ENCODE results near the gene AOPEP.

AOPEP gene

GRCh38 chr9:95101326-95101725, 374.8 kb downstream of the AOPEP start:
- H3K4me3 ChIP-seq (ENCODE audit: low read length in 2 of 2): no peak overlapping the region
- H3K36me3 ChIP-seq (ENCODE audit: control insufficient read depth in 2 of 2, insufficient read depth in 2 of 2, low read length in 2 of 2): peaks cover 11 to 13% of the 10 kb centered on the region in 2 donors
- peaks cover 66% of the 10 kb centered on the region for H3K4me1 ChIP-seq (ENCODE audit: control insufficient read depth, insufficient read depth, low read length)
- H3K9me3 ChIP-seq (ENCODE audit: control insufficient read depth in 2 of 2, low read length in 2 of 2): peaks cover 0 to 3% of the 10 kb centered on the region in 2 donors
- H3K9ac ChIP-seq (ENCODE audit: low read length in 2 of 2): no peak overlapping the region
- peak overlapping the region; percentile 71 for H3K27ac ChIP-seq (ENCODE audit: low read length)
- H3K27me3 ChIP-seq (ENCODE audit: control insufficient read depth in 1 of 2, insufficient read depth in 2 of 2, low read length in 2 of 2): no peaks in the 10 kb centered on the region

- Histone ChIP-seq H3K9me3 (ENCODE audit: control insufficient read depth in 2 of 2, low read length in 2 of 2) (peaks cover 0 to 3% of the 10 kb centered on the region in 2 donors), H3K4me1 (ENCODE audit: control insufficient read depth, insufficient read depth, low read length) (peaks cover 70% of the 10 kb centered on the region), H3K9ac (ENCODE audit: low read length in 2 of 2) (peak overlapping the region in 1 of 2 donors; percentile 21), H3K4me3 (ENCODE audit: low read length in 2 of 2) (no peak overlapping the region), H3K27ac (ENCODE audit: low read length) (peak overlapping the region; percentile 71), H3K27me3 (ENCODE audit: control insufficient read depth in 1 of 2, insufficient read depth in 2 of 2, low read length in 2 of 2) (no peaks in the 10 kb centered on the region), H3K36me3 (ENCODE audit: control insufficient read depth in 2 of 2, insufficient read depth in 2 of 2, low read length in 2 of 2) (peaks cover 7 to 16% of the 10 kb centered on the region in 2 donors)
Observed at GRCh38 chr9:95102001-95102433, 375.5 kb downstream of the AOPEP start.

GRCh38 chr9:95102572-95102971, 376.1 kb downstream of the AOPEP start:
- peaks cover 68% of the 10 kb centered on the region for H3K4me1 ChIP-seq (ENCODE audit: control insufficient read depth, insufficient read depth, low read length)

GRCh38 chr9:95103281-95103771, 376.8 kb downstream of the AOPEP start:
- no peaks in the 10 kb centered on the region for H3K9me3 ChIP-seq (ENCODE audit: control insufficient read depth in 2 of 2, low read length in 2 of 2)
- H3K4me1 ChIP-seq (ENCODE audit: control insufficient read depth, insufficient read depth, low read length): peaks cover 67% of the 10 kb centered on the region
- H3K9ac ChIP-seq (ENCODE audit: low read length in 2 of 2): no peak overlapping the region
- peaks cover 8 to 14% of the 10 kb centered on the region in 2 donors for H3K36me3 ChIP-seq (ENCODE audit: control insufficient read depth in 2 of 2, insufficient read depth in 2 of 2, low read length in 2 of 2)
- peak overlapping the region in 1 of 2 donors; percentile 15 for H3K4me3 ChIP-seq (ENCODE audit: low read length in 2 of 2)
- peak overlapping the region; percentile 71 for H3K27ac ChIP-seq (ENCODE audit: low read length)
- no peaks in the 10 kb centered on the region for H3K27me3 ChIP-seq (ENCODE audit: control insufficient read depth in 1 of 2, insufficient read depth in 2 of 2, low read length in 2 of 2)

More at GRCh38 chr9:95102572-95102971, 376.1 kb downstream of the AOPEP start:
- Histone ChIP-seq H3K27me3 (ENCODE audit: control insufficient read depth in 1 of 2, insufficient read depth in 2 of 2, low read length in 2 of 2) (no peaks in the 10 kb centered on the region), H3K9ac (ENCODE audit: low read length in 2 of 2) (no peak overlapping the region), H3K27ac (ENCODE audit: low read length) (peak overlapping the region; percentile 71), H3K36me3 (ENCODE audit: control insufficient read depth in 2 of 2, insufficient read depth in 2 of 2, low read length in 2 of 2) (peaks cover 5 to 14% of the 10 kb centered on the region in 2 donors), H3K4me3 (ENCODE audit: low read length in 2 of 2) (no peak overlapping the region), H3K9me3 (ENCODE audit: control insufficient read depth in 2 of 2, low read length in 2 of 2) (no peaks in the 10 kb centered on the region)

- Histone ChIP-seq H3K27me3 (ENCODE audit: control insufficient read depth in 1 of 2, insufficient read depth in 2 of 2, low read length in 2 of 2) (no peaks in the 10 kb centered on the region), H3K36me3 (ENCODE audit: control insufficient read depth in 2 of 2, insufficient read depth in 2 of 2, low read length in 2 of 2) (peaks cover 9 to 14% of the 10 kb centered on the region in 2 donors), H3K9ac (ENCODE audit: low read length in 2 of 2) (peak overlapping the region in 1 of 2 donors; percentile 13), H3K4me3 (ENCODE audit: low read length in 2 of 2) (peak overlapping the region in 1 of 2 donors; percentile 15), H3K4me1 (ENCODE audit: control insufficient read depth, insufficient read depth, low read length) (peaks cover 66% of the 10 kb centered on the region), H3K27ac (ENCODE audit: low read length) (peak overlapping the region; percentile 71), H3K9me3 (ENCODE audit: control insufficient read depth in 2 of 2, low read length in 2 of 2) (no peaks in the 10 kb centered on the region)
Observed at GRCh38 chr9:95103871-95104580, 377.5 kb downstream of the AOPEP start.

GRCh38 chr9:95104581-95104960, 378.1 kb downstream of the AOPEP start:
- Histone ChIP-seq H3K27ac (ENCODE audit: low read length) (peak overlapping the region; percentile 71), H3K4me3 (ENCODE audit: low read length in 2 of 2) (no peak overlapping the region), H3K36me3 (ENCODE audit: control insufficient read depth in 2 of 2, insufficient read depth in 2 of 2, low read length in 2 of 2) (peaks cover 15 to 20% of the 10 kb centered on the region in 2 donors), H3K9ac (ENCODE audit: low read length in 2 of 2) (peak overlapping the region in 1 of 2 donors; percentile 13), H3K9me3 (ENCODE audit: control insufficient read depth in 2 of 2, low read length in 2 of 2) (no peaks in the 10 kb centered on the region), H3K27me3 (ENCODE audit: control insufficient read depth in 1 of 2, insufficient read depth in 2 of 2, low read length in 2 of 2) (no peaks in the 10 kb centered on the region), H3K4me1 (ENCODE audit: control insufficient read depth, insufficient read depth, low read length) (peaks cover 60% of the 10 kb centered on the region)

GRCh38 chr9:95104980-95105379, 378.5 kb downstream of the AOPEP start:
- peak overlapping the region; percentile 71 for H3K27ac ChIP-seq (ENCODE audit: low read length)
- no peak overlapping the region for H3K9ac ChIP-seq (ENCODE audit: low read length in 2 of 2)
- H3K36me3 ChIP-seq (ENCODE audit: control insufficient read depth in 2 of 2, insufficient read depth in 2 of 2, low read length in 2 of 2): peaks cover 17 to 24% of the 10 kb centered on the region in 2 donors
- no peak overlapping the region for H3K4me3 ChIP-seq (ENCODE audit: low read length in 2 of 2)
- peaks cover 56% of the 10 kb centered on the region for H3K4me1 ChIP-seq (ENCODE audit: control insufficient read depth, insufficient read depth, low read length)
- H3K27me3 ChIP-seq (ENCODE audit: control insufficient read depth in 1 of 2, insufficient read depth in 2 of 2, low read length in 2 of 2): no peaks in the 10 kb centered on the region
- H3K9me3 ChIP-seq (ENCODE audit: control insufficient read depth in 2 of 2, low read length in 2 of 2): no peaks in the 10 kb centered on the region

GRCh38 chr9:95105519-95106287, 379.2 kb downstream of the AOPEP start:
- Histone ChIP-seq H3K9me3 (ENCODE audit: control insufficient read depth in 2 of 2, low read length in 2 of 2) (no peaks in the 10 kb centered on the region), H3K27me3 (ENCODE audit: control insufficient read depth in 1 of 2, insufficient read depth in 2 of 2, low read length in 2 of 2) (no peaks in the 10 kb centered on the region), H3K36me3 (ENCODE audit: control insufficient read depth in 2 of 2, insufficient read depth in 2 of 2, low read length in 2 of 2) (peaks cover 22 to 24% of the 10 kb centered on the region in 2 donors), H3K4me3 (ENCODE audit: low read length in 2 of 2) (no peak overlapping the region), H3K9ac (ENCODE audit: low read length in 2 of 2) (no peak overlapping the region), H3K27ac (ENCODE audit: low read length) (no peak overlapping the region), H3K4me1 (ENCODE audit: control insufficient read depth, insufficient read depth, low read length) (peaks cover 52% of the 10 kb centered on the region)

GRCh38 chr9:95107001-95107749, 380.7 kb downstream of the AOPEP start:
- Histone ChIP-seq H3K4me3 (ENCODE audit: low read length in 2 of 2) (no peak overlapping the region), H3K27me3 (ENCODE audit: control insufficient read depth in 1 of 2, insufficient read depth in 2 of 2, low read length in 2 of 2) (no peaks in the 10 kb centered on the region), H3K9ac (ENCODE audit: low read length in 2 of 2) (no peak overlapping the region), H3K27ac (ENCODE audit: low read length) (peak overlapping the region; percentile 58), H3K9me3 (ENCODE audit: control insufficient read depth in 2 of 2, low read length in 2 of 2) (no peaks in the 10 kb centered on the region), H3K4me1 (ENCODE audit: control insufficient read depth, insufficient read depth, low read length) (peaks cover 37% of the 10 kb centered on the region), H3K36me3 (ENCODE audit: control insufficient read depth in 2 of 2, insufficient read depth in 2 of 2, low read length in 2 of 2) (peaks cover 32 to 38% of the 10 kb centered on the region in 2 donors)

- no peak overlapping the region for H3K9ac ChIP-seq (ENCODE audit: low read length in 2 of 2)
- no peak overlapping the region for H3K4me3 ChIP-seq (ENCODE audit: low read length in 2 of 2)
- peaks cover 38 to 45% of the 10 kb centered on the region in 2 donors for H3K36me3 ChIP-seq (ENCODE audit: control insufficient read depth in 2 of 2, insufficient read depth in 2 of 2, low read length in 2 of 2)
- no peak overlapping the region for H3K27ac ChIP-seq (ENCODE audit: low read length)
- no peaks in the 10 kb centered on the region for H3K9me3 ChIP-seq (ENCODE audit: control insufficient read depth in 2 of 2, low read length in 2 of 2)
- H3K4me1 ChIP-seq (ENCODE audit: control insufficient read depth, insufficient read depth, low read length): peaks cover 30% of the 10 kb centered on the region
- no peaks in the 10 kb centered on the region for H3K27me3 ChIP-seq (ENCODE audit: control insufficient read depth in 1 of 2, insufficient read depth in 2 of 2, low read length in 2 of 2)
Observed at GRCh38 chr9:95107976-95108375, 381.5 kb downstream of the AOPEP start.

All from stomach smooth muscle (tissue), 2 donors.